ENCODE results near the gene RBM44.

- TF ChIP-seq CTCF (IDR thresholded peaks at IDR 0.05; ENCODE audit: poor library complexity) (no peak), EZH2 (IDR thresholded peaks at IDR 0.05; ENCODE audit: borderline replicate concordance) (no peak)
Measured at GRCh38 chr2:237870126-237870525, 71.5 kb downstream of the RBM44 start.
